MG63 (cell line): ENCODE results near the gene NDUFV3. TPM values are rescaled to one million over a fixed set of nuclear protein-coding genes. Genes with fewer than 3 reads are reported as not detected.
"Not testable (repeated sequence)": the region's sequence is repeated elsewhere in the genome, so short reads cannot be mapped to it uniquely, and the experiment has no call there.

Experiments used
- DNase-seq: peaks from one replicate; pipeline ENCODE4 v3.0.0-alpha.2; 2020
- H3K27me3 ChIP-seq: fragments of 250-450 bp; sonication (Bioruptor Pico); 2 replicates; pipeline ENCODE4 v1.5.1; 2020; ENCODE audit warnings: mild to moderate bottlenecking, moderate library complexity
- H3K36me3 ChIP-seq: fragments of 250-450 bp; sonication (Bioruptor Pico); 2 replicates; pipeline ENCODE4 v1.5.1; 2020; ENCODE audit warnings: mild to moderate bottlenecking, moderate library complexity
- H3K4me3 ChIP-seq: fragments of 250-450 bp; sonication (Bioruptor Pico); 2 replicates; pipeline ENCODE4 v1.5.1; 2020; ENCODE audit warnings: mild to moderate bottlenecking, moderate library complexity
- H3K9me3 ChIP-seq: fragments of 250-450 bp; sonication (Bioruptor Pico); 2 replicates; pipeline ENCODE4 v1.5.1; 2020; ENCODE audit warnings: mild to moderate bottlenecking, moderate library complexity
- total RNA-seq: library from RNA; depleted of rRNA; stranded (reverse); fragments of >200 nt; shearing (Covaris generic); gene quantifications from 2 replicates; pipeline ENCODE4 v1.2.3, GENCODE V29; 2014; ENCODE audit warnings: low replicate concordance; rRNA removed

Gene NDUFV3
- 72.1 and 78.1 TPM in 2 replicates for total RNA-seq

DNA sequence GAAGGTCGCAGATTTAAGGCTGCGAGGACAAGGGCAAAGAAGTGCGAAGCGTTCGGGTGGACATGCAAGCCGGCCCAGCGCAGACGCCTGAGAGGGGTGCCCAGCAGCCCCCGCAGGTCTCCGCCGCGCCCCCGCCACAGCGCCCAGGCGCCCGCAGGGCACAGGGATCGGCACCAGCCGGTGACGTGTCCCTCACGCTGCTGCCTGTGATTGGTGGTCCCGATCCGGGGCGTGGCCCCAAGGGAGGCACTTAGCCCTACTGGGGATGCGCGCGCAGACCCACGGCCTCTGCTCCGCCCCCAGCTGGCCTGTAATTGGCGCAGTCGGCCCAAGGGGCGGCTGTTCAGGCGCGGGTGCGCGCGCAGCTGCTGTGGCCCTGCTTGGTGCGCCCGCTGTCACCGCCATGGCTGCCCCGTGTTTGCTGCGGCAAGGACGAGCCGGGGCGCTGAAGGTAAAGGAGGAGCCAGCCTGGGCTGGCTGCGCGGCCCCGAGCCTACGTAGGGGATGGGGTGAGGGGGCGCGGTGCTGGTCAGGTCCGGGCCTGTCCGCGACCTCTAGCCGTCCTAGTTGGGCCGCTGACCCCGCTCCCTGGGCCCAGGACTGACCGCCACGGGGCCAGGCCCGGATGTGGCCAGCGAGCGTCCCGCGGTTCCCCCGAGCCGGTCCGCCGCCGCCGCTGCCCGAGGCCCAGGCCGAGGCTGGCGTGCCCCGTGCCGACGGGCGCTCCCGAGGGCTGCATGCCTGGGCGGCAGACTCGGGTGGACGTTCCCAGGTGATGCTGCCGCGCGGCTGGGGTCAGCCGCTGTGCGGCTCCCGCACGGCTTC lies at the start of gene NDUFV3:
Gene NDUFV3, plus strand, starts transcription at position 379 of the 825 bp plus-strand sequence. Its CDS starts 25 bp downstream, at position 404.
- peak; percentile 99 for DNase-seq
- Histone ChIP-seq H3K36me3 (peaks cover 28% of the 10 kb centered on the region), H3K27me3 (no peaks in the 10 kb centered on the region), H3K9me3 (no peaks in the 10 kb centered on the region), H3K4me3 (peak within 1 kb of the TSS; percentile 89)

- DNase-seq = no peak
- Histone ChIP-seq H3K4me3 (no peak overlapping the region), H3K36me3 (peaks cover 74% of the 10 kb centered on the region), H3K9me3 (no peaks in the 10 kb centered on the region), H3K27me3 (no peaks in the 10 kb centered on the region)
Observed at GRCh38 chr21:42844411-42845113, 48.5 kb upstream of the NDUFV3 start.

GRCh38 chr21:42845296-42845965 lies 47.7 kb upstream of the NDUFV3 start:
- H3K27me3 ChIP-seq = no peaks in the 10 kb centered on the region
- peaks cover 75% of the 10 kb centered on the region for H3K36me3 ChIP-seq
- no peak overlapping the region for H3K4me3 ChIP-seq
- DNase-seq = no peak
- H3K9me3 ChIP-seq = no peaks in the 10 kb centered on the region

GRCh38 chr21:42846221-42846620 lies 46.9 kb upstream of the NDUFV3 start:
- DNase-seq = no peak
- no peaks in the 10 kb centered on the region for H3K27me3 ChIP-seq
- H3K36me3 ChIP-seq = peaks cover 76% of the 10 kb centered on the region
- no peak overlapping the region for H3K4me3 ChIP-seq
- no peaks in the 10 kb centered on the region for H3K9me3 ChIP-seq

GRCh38 chr21:42847051-42847707 lies 45.9 kb upstream of the NDUFV3 start:
- DNase-seq = no peak
- H3K27me3 ChIP-seq = no peaks in the 10 kb centered on the region
- H3K9me3 ChIP-seq = no peaks in the 10 kb centered on the region
- peaks cover 83% of the 10 kb centered on the region for H3K36me3 ChIP-seq
- H3K4me3 ChIP-seq = no peak overlapping the region

GRCh38 chr21:42847726-42848125 lies 45.4 kb upstream of the NDUFV3 start:
- Histone ChIP-seq H3K4me3 (no peak overlapping the region), H3K9me3 (no peaks in the 10 kb centered on the region), H3K36me3 (peaks cover 83% of the 10 kb centered on the region), H3K27me3 (no peaks in the 10 kb centered on the region)
- no peak for DNase-seq

- H3K36me3 ChIP-seq = peaks cover 86% of the 10 kb centered on the region
- H3K27me3 ChIP-seq, DNase-seq, H3K4me3 ChIP-seq, H3K9me3 ChIP-seq: not testable (repeated sequence)
Observed at GRCh38 chr21:42848144-42848931, 44.8 kb upstream of the NDUFV3 start.

DNA sequence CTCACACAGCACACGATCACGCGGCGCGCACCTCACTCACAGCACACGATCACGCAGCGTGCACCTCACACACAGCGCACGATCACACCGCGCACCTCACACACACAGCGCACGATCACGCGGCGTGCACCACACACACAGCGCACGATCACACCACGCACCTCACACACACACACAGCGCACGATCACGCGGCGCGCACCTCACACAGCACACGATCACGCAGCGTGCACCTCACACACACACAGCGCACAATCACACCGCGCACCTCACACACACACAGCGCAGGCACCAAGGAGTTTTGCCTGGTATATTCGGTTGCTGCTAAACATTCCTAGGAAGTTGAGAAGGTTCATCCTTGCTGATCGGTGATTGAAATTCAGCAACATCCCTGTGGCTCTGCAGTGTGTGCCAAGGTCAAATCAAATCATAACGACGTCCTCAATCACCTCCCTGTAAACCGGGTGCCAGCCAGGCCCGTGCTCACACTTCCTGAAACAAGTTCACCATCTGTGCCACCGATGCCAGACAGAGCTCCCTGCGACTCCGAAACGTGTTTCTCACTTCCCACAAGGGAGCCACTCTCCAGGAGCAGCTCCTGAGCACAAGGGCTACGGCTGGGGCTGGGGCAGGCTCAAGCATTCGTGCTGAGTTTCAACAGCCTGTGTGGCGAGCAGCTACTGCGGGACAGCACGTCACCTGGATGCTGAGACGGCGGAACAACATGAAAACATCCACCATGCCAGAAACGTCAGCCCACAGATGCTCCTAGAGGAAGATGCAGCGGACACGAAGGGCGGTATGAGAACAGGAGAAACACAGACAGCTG lies 44.0 kb upstream of the NDUFV3 start:
- no peak for DNase-seq
- Histone ChIP-seq H3K4me3 (no peak overlapping the region), H3K36me3 (peaks cover 87% of the 10 kb centered on the region), H3K27me3 (no peaks in the 10 kb centered on the region), H3K9me3 (no peaks in the 10 kb centered on the region)

- Histone ChIP-seq H3K27me3 (no peaks in the 10 kb centered on the region), H3K9me3 (no peaks in the 10 kb centered on the region), H3K4me3 (no peak overlapping the region), H3K36me3 (peaks cover 87% of the 10 kb centered on the region)
- DNase-seq = no peak
Observed at GRCh38 chr21:42849759-42850412, 43.2 kb upstream of the NDUFV3 start.

- DNase-seq = no peak
- Histone ChIP-seq H3K9me3 (no peaks in the 10 kb centered on the region), H3K36me3 (peaks cover 87% of the 10 kb centered on the region), H3K27me3 (no peaks in the 10 kb centered on the region), H3K4me3 (no peak overlapping the region)
Observed at GRCh38 chr21:42850463-42850862, 42.6 kb upstream of the NDUFV3 start.

- Histone ChIP-seq H3K36me3 (peaks cover 87% of the 10 kb centered on the region), H3K4me3 (no peak overlapping the region), H3K27me3 (no peaks in the 10 kb centered on the region), H3K9me3 (no peaks in the 10 kb centered on the region)
- peak; percentile 39 for DNase-seq
Observed at GRCh38 chr21:42850866-42851391, 42.2 kb upstream of the NDUFV3 start.

DNA sequence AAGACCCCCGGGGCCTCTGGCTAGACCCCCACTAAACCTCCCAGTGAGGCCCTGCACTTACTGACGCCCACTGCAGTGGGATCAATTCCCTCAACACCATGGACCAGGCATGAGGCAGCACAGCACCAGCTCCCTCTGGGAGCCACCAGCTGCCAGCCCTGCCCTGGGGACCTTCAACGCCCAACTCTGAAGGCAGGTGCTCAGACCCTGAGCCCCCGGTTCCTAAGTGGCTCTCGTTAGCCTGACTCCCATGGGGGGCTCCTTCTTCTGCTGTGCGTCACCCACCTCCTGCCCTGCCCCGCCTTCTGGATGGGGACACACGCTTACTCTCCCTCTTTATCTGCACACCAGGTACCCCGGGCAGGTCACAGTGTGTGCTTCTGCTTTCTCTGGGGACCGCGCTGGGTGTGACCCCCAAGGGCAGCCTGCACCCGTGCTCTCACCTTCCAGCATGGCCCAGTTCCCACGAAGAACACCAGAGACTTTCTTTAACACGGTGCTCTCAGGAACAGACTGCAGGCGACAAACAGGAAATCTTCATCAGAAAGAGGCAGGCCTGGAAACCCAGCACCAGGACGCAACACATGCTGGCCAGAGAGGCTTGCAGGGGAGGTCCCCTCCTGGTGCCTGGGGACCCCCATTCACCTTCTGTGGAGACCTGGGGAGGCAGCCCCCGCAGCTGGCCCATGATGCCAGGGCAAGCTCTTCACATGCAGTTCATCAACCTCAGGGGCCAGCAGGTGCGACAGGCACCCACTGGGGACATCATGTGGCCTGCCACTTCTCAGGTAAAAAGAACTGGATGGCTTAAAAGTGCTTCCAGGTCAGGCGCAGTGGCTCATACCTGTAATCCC lies 41.1 kb upstream of the NDUFV3 start:
- peaks cover 89% of the 10 kb centered on the region for H3K36me3 ChIP-seq
- no peaks in the 10 kb centered on the region for H3K27me3 ChIP-seq
- H3K4me3 ChIP-seq = no peak overlapping the region
- H3K9me3 ChIP-seq = no peaks in the 10 kb centered on the region
- no peak for DNase-seq

GRCh38 chr21:42852925-42853570 lies 40.1 kb upstream of the NDUFV3 start:
- DNase-seq = no peak
- H3K27me3 ChIP-seq = no peaks in the 10 kb centered on the region
- H3K9me3 ChIP-seq = no peaks in the 10 kb centered on the region
- no peak overlapping the region for H3K4me3 ChIP-seq
- peaks cover 91% of the 10 kb centered on the region for H3K36me3 ChIP-seq
